Neural progenitor cell (in vitro differentiated cells): Measurements from ENCODE around the gene KIAA1217. TPM values are rescaled to one million over a fixed set of nuclear protein-coding genes. Genes with fewer than 3 reads are reported as not detected.
A peak's percentile ranks its signal among the peaks of the same experiment; 100 is the strongest.

Experiments
- DNase-seq: peaks from one replicate; pipeline ENCODE4 v3.0.0-alpha.2; 2016; ENCODE audit warnings: low spot score
- H2AFZ ChIP-seq: fragments of 200-600 bp; sonication (generic); replicated peaks from 2 replicates; pipeline ENCODE4 v1.6.1; 2016; ENCODE audit warnings: antibody characterized with exemption
- H3F3A ChIP-seq: fragments of 200-600 bp; sonication (generic); 2 replicates; pipeline ENCODE4 v1.6.1; 2016; ENCODE audit warnings: antibody characterized with exemption, low read depth
- H3K27ac ChIP-seq: fragments of 200-600 bp; sonication (generic); 2 replicates; pipeline ENCODE4 v1.5.1; 2016; ENCODE audit warnings: mild to moderate bottlenecking
- H3K27me3 ChIP-seq: fragments of 200-600 bp; sonication (generic); 2 replicates; pipeline ENCODE4 v1.6.1; 2016; ENCODE audit warnings: mild to moderate bottlenecking, moderate library complexity
- H3K36me3 ChIP-seq: fragments of 200-600 bp; sonication (generic); 2 replicates; pipeline ENCODE4 v1.5.1; 2016
- H3K4me1 ChIP-seq: fragments of 200-600 bp; sonication (generic); 2 replicates; pipeline ENCODE4 v1.6.1; 2016; ENCODE audit warnings: mixed run types
- H3K4me2 ChIP-seq: fragments of 200-600 bp; sonication (generic); 2 replicates; pipeline ENCODE4 v1.6.1; 2016
- H3K4me3 ChIP-seq: fragments of 200-600 bp; sonication (generic); 2 replicates; pipeline ENCODE4 v1.5.1; 2016
- H3K79me2 ChIP-seq: fragments of 200-600 bp; sonication (generic); 2 replicates; pipeline ENCODE4 v1.6.1; 2016; ENCODE audit warnings: low read depth
- H3K9ac ChIP-seq: fragments of 200-600 bp; sonication (generic); 2 replicates; pipeline ENCODE4 v1.6.1; 2016
- H3K9me3 ChIP-seq: fragments of 200-600 bp; sonication (generic); 2 replicates; pipeline ENCODE4 v1.5.1; 2016; ENCODE audit warnings: low read depth
- H4K20me1 ChIP-seq: fragments of 200-600 bp; sonication (generic); 2 replicates; pipeline ENCODE4 v1.6.1; 2016; ENCODE audit warnings: low read depth
- H3K27ac Mint-ChIP-seq: 3 replicates; pipeline ENCODE4 v1.8.0; 2021; ENCODE audit warnings: mixed read lengths
- H3K27me3 Mint-ChIP-seq: 2 replicates; pipeline ENCODE4 v1.8.0; 2022; ENCODE audit warnings: low read depth, mild to moderate bottlenecking, inconsistent platforms, moderate library complexity, mixed read lengths; ENCODE audit not compliant: insufficient read depth
- H3K36me3 Mint-ChIP-seq: 3 replicates; pipeline ENCODE4 v1.8.0; 2021; ENCODE audit warnings: mixed read lengths
- H3K4me1 Mint-ChIP-seq: 3 replicates; pipeline ENCODE4 v1.8.0; 2021; ENCODE audit warnings: mixed read lengths
- H3K4me3 Mint-ChIP-seq: 3 replicates; pipeline ENCODE4 v1.8.0; 2021; ENCODE audit warnings: mild to moderate bottlenecking, moderate library complexity, mixed read lengths
- H3K9me3 Mint-ChIP-seq: 3 replicates; pipeline ENCODE4 v1.8.0; 2020; ENCODE audit warnings: mixed read lengths
- CTCF ChIP-seq: fragments of 200-600 bp; sonication (generic); IDR thresholded peaks from 2 replicates; pipeline ENCODE4 v1.5.1; 2017; ENCODE audit warnings: antibody characterized with exemption, mild to moderate bottlenecking
- EZH2 ChIP-seq: fragments of 200-600 bp; sonication (generic); IDR thresholded peaks from 2 replicates; pipeline ENCODE4 v1.6.1; 2017; ENCODE audit warnings: antibody characterized with exemption, mild to moderate bottlenecking, moderate library complexity
- EZH2phosphoT487 ChIP-seq: fragments of 200-600 bp; sonication (generic); IDR thresholded peaks from 2 replicates; pipeline ENCODE4 v1.6.1; 2017; ENCODE audit warnings: antibody characterized with exemption
- total RNA-seq: library from RNA; depleted of rRNA; stranded (reverse); fragments of >200 nt; gene quantifications from 2 replicates; pipeline ENCODE4 v1.2.3, GENCODE V29; 2015; ENCODE audit warnings: low replicate concordance

KIAA1217 gene
- total RNA-seq, 1 donor from 2014 or later, result 13.1 TPM

GRCh38 chr10:24382979-24383663 lies 174.2 kb downstream of the KIAA1217 start:
- no peak overlapping the region for H3K9ac ChIP-seq
- no peak overlapping the region for H3K4me3 ChIP-seq
- H3K27me3 Mint-ChIP-seq, result peaks cover 2% of the 10 kb centered on the region
- no peak overlapping the region for H3K27ac Mint-ChIP-seq
- no peaks in the 10 kb centered on the region for H3K9me3 Mint-ChIP-seq
- H3K79me2 ChIP-seq, result no peaks in the 10 kb centered on the region
- no peaks in the 10 kb centered on the region for H3K4me1 ChIP-seq
- H3K4me1 Mint-ChIP-seq, result peaks cover 6% of the 10 kb centered on the region
- no peak for DNase-seq
- no peak overlapping the region for H3K27ac ChIP-seq
- H3F3A ChIP-seq, result no peaks in the 10 kb centered on the region
- no peak overlapping the region for H2AFZ ChIP-seq
- no peak overlapping the region for H3K4me2 ChIP-seq
- H3K9me3 ChIP-seq, result no peaks in the 10 kb centered on the region
- H3K36me3 ChIP-seq, result no peaks in the 10 kb centered on the region
- TF ChIP-seq EZH2, result no peak
- no peak for TF ChIP-seq CTCF
- TF ChIP-seq EZH2phosphoT487, result no peak
- peaks cover 11% of the 10 kb centered on the region for H3K36me3 Mint-ChIP-seq
- H4K20me1 ChIP-seq, result no peaks in the 10 kb centered on the region
- H3K4me3 Mint-ChIP-seq, result no peak overlapping the region
- H3K27me3 ChIP-seq, result no peaks in the 10 kb centered on the region

- no peak overlapping the region for H3K27ac Mint-ChIP-seq
- H3K4me3 Mint-ChIP-seq, result no peak overlapping the region
- no peaks in the 10 kb centered on the region for H3K9me3 Mint-ChIP-seq
- Histone ChIP-seq H3K79me2 (no peaks in the 10 kb centered on the region), H3K4me3 (no peak overlapping the region), H3K4me2 (no peak overlapping the region), H2AFZ (no peak overlapping the region), H3K27ac (no peak overlapping the region), H3K4me1 (no peaks in the 10 kb centered on the region), H3K27me3 (no peaks in the 10 kb centered on the region), H3K9me3 (no peaks in the 10 kb centered on the region), H3K36me3 (no peaks in the 10 kb centered on the region), H3F3A (no peaks in the 10 kb centered on the region), H4K20me1 (no peaks in the 10 kb centered on the region), H3K9ac (no peak overlapping the region)
- H3K4me1 Mint-ChIP-seq, result peaks cover 6% of the 10 kb centered on the region
- H3K27me3 Mint-ChIP-seq, result peaks cover 2% of the 10 kb centered on the region
- TF ChIP-seq EZH2 (no peak), CTCF (peak; percentile 35), EZH2phosphoT487 (no peak)
- H3K36me3 Mint-ChIP-seq, result peaks cover 7% of the 10 kb centered on the region
- DNase-seq, result peak; percentile 26
Observed at GRCh38 chr10:24383681-24384106, 174.8 kb downstream of the KIAA1217 start.

GRCh38 chr10:24384954-24385353 lies 176.0 kb downstream of the KIAA1217 start:
- Mint-ChIP-seq H3K27ac (no peak overlapping the region), H3K27me3 (no peaks in the 10 kb centered on the region), H3K36me3 (peaks cover 7% of the 10 kb centered on the region), H3K4me1 (peaks cover 6% of the 10 kb centered on the region), H3K4me3 (no peak overlapping the region), H3K9me3 (no peaks in the 10 kb centered on the region)
- no peak overlapping the region for H3K4me2 ChIP-seq
- TF ChIP-seq EZH2 (no peak), EZH2phosphoT487 (no peak), CTCF (no peak)
- no peak for DNase-seq
- H3K4me1 ChIP-seq, result no peaks in the 10 kb centered on the region
- no peak overlapping the region for H3K9ac ChIP-seq
- no peaks in the 10 kb centered on the region for H3K79me2 ChIP-seq
- no peaks in the 10 kb centered on the region for H3K9me3 ChIP-seq
- H2AFZ ChIP-seq, result no peak overlapping the region
- no peaks in the 10 kb centered on the region for H3K27me3 ChIP-seq
- no peaks in the 10 kb centered on the region for H4K20me1 ChIP-seq
- no peaks in the 10 kb centered on the region for H3K36me3 ChIP-seq
- H3K27ac ChIP-seq, result no peak overlapping the region
- H3K4me3 ChIP-seq, result no peak overlapping the region
- H3F3A ChIP-seq, result no peaks in the 10 kb centered on the region
